Ammon's horn (tissue), 1 donor: ENCODE data around the gene TSC22D3.
"Not testable (repeated sequence)": the region's sequence is repeated elsewhere in the genome, so short reads cannot be mapped to it uniquely, and the experiment has no call there.

Source experiments
- DNase-seq: peaks from one replicate; pipeline ENCODE4 v3.0.0-alpha.2; 2016; ENCODE audit warnings: low spot score

The TSC22D3 gene

GRCh38 chrX:107775734-107776511 is at the start of gene TSC22D3:
Gene TSC22D3, minus strand, starts transcription at chrX:107775787. Its CDS starts 368 bp downstream, at chrX:107775419.
- peak; percentile 85 for DNase-seq

- peak; percentile 9 for DNase-seq
Measured at GRCh38 chrX:107823456-107823855, 47.9 kb upstream of the TSC22D3 start.

DNA sequence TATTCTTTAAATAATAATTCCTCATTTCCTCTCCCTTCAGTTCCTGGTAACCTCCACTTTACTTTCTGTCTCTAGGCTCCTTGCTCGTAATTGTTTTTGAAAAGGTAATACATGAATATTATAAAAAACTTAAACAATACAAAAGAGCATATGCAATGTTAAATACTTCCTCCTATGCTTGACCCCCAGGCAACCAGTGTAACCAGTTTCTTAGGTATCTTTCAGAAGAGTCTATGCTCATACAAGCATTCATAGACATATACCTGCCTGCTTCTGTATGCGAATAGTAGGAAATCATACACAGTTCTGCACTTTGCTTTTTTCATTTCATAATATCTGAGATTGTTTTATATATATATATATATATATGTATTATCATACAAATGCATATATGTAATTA is 47.5 kb upstream of the TSC22D3 start:
- DNase-seq, result no peak

- DNase-seq, result no peak
Measured at GRCh38 chrX:107818900-107819521, 43.4 kb upstream of the TSC22D3 start.

- DNase-seq, result not testable (repeated sequence)
Measured at GRCh38 chrX:107810053-107810452, 34.5 kb upstream of the TSC22D3 start.

GRCh38 chrX:107805179-107805578 is 29.6 kb upstream of the TSC22D3 start:
- no peak for DNase-seq

GRCh38 chrX:107804427-107804826 is 28.8 kb upstream of the TSC22D3 start:
- DNase-seq, result no peak

GRCh38 chrX:107787827-107788226 is 12.2 kb upstream of the TSC22D3 start:
- no peak for DNase-seq

GRCh38 chrX:107780525-107780924 is 4.9 kb upstream of the TSC22D3 start:
- no peak for DNase-seq

DNA sequence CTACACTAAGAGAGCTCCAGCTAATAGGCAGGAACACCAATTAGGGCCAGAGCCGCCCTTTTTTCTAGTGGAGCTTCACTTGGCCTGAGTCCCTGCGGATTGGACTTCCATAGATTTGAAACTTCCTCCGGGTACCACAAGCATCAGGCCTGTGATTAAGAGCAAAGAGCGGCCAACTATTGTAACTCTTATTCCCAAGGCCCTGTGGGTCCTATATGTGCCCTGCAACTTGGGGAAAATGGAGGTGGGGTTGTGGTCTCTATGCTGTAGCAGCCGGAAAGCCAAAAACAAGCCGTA is 1.9 kb upstream of the TSC22D3 start, which contains the start of gene NCBP2L:
Gene NCBP2L, plus strand, starts transcription at position 198 of the 297 bp plus-strand sequence. CDS start 16,488 bp downstream, outside the sequence.
- no peak for DNase-seq

GRCh38 chrX:107776649-107777535 is 1.3 kb upstream of the TSC22D3 start:
- DNase-seq, result peak; percentile 90

- no peak for DNase-seq
Measured at GRCh38 chrX:107775000-107775733, 420 bp downstream of the TSC22D3 start.

GRCh38 chrX:107773906-107774435 is 1.6 kb downstream of the TSC22D3 start:
- no peak for DNase-seq

DNA sequence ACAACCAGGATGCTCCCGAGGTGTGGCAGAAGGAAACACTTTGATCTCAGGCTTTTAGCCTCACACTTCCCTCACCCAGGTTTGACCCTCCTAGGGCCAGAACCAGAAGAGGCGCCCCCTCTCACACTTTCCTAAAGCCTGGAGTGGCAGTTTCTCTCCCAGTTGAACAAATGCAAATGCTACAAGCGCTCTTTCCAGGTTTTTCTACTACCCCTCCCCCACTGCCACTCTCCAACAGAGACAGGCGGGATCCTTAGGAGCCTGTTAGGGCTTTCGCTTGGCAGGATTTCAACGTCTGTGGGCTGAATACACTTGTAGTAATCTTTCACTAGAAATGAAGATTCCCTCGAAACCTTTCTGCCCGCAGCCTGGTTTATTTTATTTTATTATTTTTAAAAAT is 2.4 kb downstream of the TSC22D3 start:
- DNase-seq, result no peak

GRCh38 chrX:107769581-107770317 is 5.8 kb downstream of the TSC22D3 start:
- no peak for DNase-seq

GRCh38 chrX:107768051-107768450 is 7.5 kb downstream of the TSC22D3 start:
- no peak for DNase-seq

DNA sequence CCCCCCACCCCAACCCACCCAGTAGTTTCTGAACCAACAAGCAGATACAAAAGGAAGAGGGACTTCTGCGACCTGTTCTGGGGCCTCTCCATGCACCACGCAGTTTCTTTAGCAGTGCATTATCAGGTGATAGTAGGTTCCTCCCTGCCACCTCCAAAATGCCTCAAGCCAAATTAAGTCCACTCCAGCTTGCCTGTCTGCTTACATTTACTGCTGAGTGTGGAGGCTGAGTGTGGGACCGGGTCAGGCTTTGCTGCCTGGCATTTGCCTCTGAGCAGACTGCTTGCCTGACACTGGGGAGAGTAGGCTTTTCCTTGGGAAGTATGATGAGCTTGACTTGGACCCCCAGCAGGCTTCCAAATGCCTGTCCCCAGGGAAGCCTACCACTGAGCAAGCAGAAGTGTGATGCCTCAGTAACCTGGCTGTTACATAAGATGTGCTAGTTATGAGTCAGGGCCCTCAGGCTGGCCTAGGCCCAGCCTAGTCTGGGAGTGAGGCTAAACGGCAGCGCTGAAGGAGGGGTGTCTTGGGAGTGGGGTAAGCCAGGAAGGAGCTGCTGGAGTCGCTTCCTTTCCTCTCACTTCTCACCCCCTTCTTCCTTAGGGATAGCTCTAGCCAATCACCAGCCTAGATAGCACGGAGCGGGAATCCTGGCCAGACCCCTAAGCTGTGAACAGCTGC is 9.0 kb downstream of the TSC22D3 start:
- no peak for DNase-seq

DNA sequence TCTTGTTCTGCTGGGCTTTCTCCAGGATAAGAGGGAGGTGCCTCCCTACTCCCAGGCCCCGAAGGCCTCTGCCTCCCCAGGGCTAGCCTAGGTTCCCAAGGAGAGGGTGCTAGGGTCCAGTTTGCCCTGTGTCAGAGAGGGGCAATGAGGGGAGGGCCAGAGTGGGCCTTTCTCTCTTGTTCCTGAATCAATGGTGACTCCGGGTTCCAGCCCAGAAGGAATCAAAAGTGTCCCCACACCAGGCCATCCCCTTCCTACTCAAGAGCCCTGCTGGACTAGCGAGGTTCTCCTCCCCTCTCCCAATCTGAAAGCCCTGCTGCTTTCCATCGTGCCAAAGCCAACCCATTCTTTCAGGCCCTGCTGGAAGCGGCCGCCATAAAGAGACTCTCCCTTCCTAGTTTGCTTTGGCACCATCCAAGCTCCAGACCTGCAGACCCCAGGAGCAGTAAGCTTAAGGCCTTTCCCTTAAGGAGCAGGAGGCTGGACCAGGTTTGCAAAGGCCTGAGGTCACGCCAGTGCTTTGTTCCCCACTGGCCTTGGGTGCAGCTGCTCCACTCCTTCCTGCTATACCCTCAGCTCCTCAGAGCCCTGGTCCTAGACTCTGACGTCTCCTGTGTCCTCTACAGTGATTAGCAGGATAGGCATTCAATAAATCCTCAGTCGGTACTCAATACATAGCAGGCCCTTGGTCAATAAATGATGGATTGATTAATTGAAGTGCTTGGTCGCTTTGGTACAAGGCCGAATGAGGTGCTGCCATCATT is 10.6 kb downstream of the TSC22D3 start:
- no peak for DNase-seq

DNA sequence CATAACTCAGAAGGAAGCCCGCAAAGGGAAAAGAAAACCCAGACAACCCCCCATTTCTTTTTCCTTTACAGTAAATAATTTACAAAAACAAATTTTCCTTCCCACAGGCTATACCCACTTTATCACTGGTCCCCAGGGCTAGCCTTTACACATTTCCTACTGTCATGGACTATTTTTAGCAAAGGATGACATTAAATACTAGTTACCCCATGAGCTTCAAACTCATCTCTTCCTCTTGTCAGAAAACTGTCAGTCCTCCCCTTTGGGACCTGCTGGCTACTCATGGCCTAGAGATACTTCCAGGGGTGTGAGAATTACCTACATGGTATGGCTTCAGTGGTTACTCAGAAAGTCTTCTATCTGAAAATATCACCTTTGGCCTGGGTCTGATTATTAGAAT is 11.9 kb downstream of the TSC22D3 start:
- no peak for DNase-seq
